HT-29 (cell line): ENCODE results near the gene LRRC71. TPM values are rescaled to one million over a fixed set of nuclear protein-coding genes. Genes with fewer than 3 reads are reported as not detected.
A peak's percentile ranks its signal among the peaks of the same experiment; 100 is the strongest.

Experiments used
- DNase-seq: peaks from one replicate; pipeline ENCODE4 v3.0.0-alpha.2; 2015; ENCODE audit warnings: low spot score
- total RNA-seq: library from RNA; depleted of rRNA; stranded (reverse); fragments of >200 nt; shearing (Covaris generic); gene quantifications from 2 replicates; pipeline ENCODE4 v1.2.3, GENCODE V29; 2014

LRRC71 gene
- total RNA-seq, 1 experiment from 2014 or later, result not detected

GRCh38 chr1:156947127-156947526 lies 26.7 kb downstream of the LRRC71 start:
- DNase-seq, result no peak

- no peak for DNase-seq
Measured at GRCh38 chr1:156947818-156948525, 27.5 kb downstream of the LRRC71 start.

- no peak for DNase-seq
Measured at GRCh38 chr1:156948708-156949107, 28.3 kb downstream of the LRRC71 start.

- no peak for DNase-seq
Measured at GRCh38 chr1:156949127-156949526, 28.7 kb downstream of the LRRC71 start.

- DNase-seq, result no peak
Measured at GRCh38 chr1:156951371-156951770, 30.9 kb downstream of the LRRC71 start.

GRCh38 chr1:156953571-156953970 lies 33.1 kb downstream of the LRRC71 start:
- DNase-seq, result no peak

GRCh38 chr1:156956333-156956732 lies 35.9 kb downstream of the LRRC71 start:
- no peak for DNase-seq

- no peak for DNase-seq
Measured at GRCh38 chr1:156957634-156958033, 37.2 kb downstream of the LRRC71 start.

GRCh38 chr1:156958247-156958714 lies 37.8 kb downstream of the LRRC71 start:
- peak; percentile 28 for DNase-seq

GRCh38 chr1:156959414-156959813 lies 39.0 kb downstream of the LRRC71 start:
- no peak for DNase-seq

GRCh38 chr1:156959925-156960324 lies 39.5 kb downstream of the LRRC71 start:
- no peak for DNase-seq

- DNase-seq, result peak; percentile 56
Measured at GRCh38 chr1:156961709-156962108, 41.3 kb downstream of the LRRC71 start.

- no peak for DNase-seq
Measured at GRCh38 chr1:156963621-156964020, 43.2 kb downstream of the LRRC71 start.

- no peak for DNase-seq
Measured at GRCh38 chr1:156964441-156964840, 44.0 kb downstream of the LRRC71 start.

GRCh38 chr1:156969496-156969895 lies 49.1 kb downstream of the LRRC71 start:
- no peak for DNase-seq

GRCh38 chr1:156970017-156970416 lies 49.6 kb downstream of the LRRC71 start:
- no peak for DNase-seq

GRCh38 chr1:156973417-156973816 lies 53.0 kb downstream of the LRRC71 start:
- DNase-seq, result no peak

- DNase-seq, result no peak
Measured at GRCh38 chr1:156975084-156975483, 54.7 kb downstream of the LRRC71 start.

- DNase-seq, result no peak
Measured at GRCh38 chr1:156980551-156980950, 60.1 kb downstream of the LRRC71 start.
